Hepatic stellate cell (primary cell): Measurements from ENCODE around the gene PDE4A.
"Not testable (repeated sequence)": the region's sequence is repeated elsewhere in the genome, so short reads cannot be mapped to it uniquely, and the experiment has no call there.

Experiments used
- DNase-seq: peaks from one replicate; pipeline ENCODE4 v3.0.0; 2011; ENCODE audit warnings: low spot score

Gene PDE4A

DNA sequence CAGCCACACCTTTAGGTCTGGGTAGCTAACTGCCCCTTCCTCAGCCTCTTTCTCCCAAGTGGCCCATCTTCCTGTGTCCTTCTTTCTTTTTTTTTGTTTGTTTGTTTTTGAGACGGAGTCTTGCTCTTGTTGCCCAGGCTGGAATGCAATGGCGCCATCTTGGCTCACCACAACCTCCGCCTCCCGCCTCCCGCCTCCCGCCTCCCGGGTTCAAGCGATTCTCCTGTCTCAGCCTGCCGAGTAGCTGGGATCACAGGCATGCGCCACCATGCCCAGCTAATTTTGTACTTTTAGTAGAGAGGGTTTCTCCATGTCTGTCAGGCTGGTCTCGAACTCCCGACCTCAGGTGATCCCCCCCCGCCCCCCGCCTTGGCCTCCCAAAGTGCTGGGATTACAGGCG is 41.7 kb downstream of the PDE4A start:
- DNase-seq, result not testable (repeated sequence)

DNA sequence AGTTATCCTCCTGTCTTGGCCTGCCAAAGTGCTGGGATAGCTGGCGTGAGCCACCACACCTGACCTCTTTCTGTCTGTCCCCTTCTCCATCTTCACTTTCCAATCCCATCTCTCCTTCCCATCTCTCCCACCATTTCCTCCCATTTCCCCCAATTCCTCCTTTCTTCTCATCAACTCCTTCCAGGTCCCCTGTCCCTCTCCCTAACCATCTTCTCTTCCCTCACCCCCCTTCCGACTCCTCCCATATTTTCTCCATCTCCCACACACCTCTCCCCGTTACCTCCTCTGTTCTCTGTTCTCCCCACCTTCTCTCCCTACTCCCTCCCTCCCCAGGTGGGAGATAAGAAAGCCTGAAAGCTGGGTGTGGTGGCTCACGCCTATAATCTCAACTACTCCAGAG is 42.2 kb downstream of the PDE4A start:
- no peak for DNase-seq

DNA sequence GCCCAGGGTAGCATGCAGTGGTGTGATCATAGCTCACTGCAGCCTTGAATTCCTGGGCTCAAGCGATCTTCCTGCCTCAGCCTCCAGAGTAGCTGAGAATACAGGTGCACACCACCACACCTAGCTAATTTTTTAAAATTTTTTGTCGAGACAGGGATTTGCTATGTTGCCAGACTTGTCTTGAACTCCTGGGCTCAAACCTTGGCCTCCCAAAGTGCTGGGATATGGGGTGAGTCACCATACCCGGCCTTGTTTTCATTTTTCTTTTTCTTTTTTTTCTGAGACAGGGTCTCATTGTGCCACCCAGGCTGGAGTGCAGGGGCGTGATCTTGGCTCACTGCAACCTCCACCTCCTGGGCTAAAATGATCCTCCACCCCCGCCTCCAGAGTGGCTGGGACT is 44.1 kb downstream of the PDE4A start:
- no peak for DNase-seq

DNA sequence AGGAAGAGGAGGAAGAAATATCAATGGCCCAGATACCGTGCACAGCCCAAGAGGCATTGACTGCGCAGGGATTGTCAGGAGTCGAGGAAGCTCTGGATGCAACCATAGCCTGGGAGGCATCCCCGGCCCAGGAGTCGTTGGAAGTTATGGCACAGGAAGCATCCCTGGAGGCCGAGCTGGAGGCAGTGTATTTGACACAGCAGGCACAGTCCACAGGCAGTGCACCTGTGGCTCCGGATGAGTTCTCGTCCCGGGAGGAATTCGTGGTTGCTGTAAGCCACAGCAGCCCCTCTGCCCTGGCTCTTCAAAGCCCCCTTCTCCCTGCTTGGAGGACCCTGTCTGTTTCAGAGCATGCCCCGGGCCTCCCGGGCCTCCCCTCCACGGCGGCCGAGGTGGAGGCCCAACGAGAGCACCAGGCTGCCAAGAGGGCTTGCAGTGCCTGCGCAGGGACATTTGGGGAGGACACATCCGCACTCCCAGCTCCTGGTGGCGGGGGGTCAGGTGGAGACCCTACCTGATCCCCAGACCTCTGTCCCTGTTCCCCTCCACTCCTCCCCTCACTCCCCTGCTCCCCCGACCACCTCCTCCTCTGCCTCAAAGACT is 46.9 kb downstream of the PDE4A start:
- no peak for DNase-seq

DNA sequence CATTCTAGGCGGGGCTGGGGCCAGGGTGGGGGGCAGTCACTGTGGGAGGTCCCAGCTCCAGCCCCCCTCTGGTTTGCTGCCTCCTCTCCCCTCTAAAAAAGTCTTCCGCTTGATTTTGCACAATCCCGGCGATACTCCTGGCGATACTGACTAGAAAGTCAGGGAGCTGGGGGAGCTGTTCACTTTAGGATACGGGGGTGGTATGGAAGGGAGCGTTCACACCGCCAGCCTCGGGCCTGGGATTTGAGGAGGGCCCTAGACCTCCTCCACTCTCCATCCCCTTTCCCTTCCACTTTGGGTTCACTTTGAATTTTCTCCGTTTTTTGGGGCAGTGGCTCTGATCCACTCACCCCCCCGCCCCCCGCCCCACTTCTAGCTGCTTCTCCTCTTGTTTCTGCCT is 47.8 kb downstream of the PDE4A start:
- no peak for DNase-seq

DNA sequence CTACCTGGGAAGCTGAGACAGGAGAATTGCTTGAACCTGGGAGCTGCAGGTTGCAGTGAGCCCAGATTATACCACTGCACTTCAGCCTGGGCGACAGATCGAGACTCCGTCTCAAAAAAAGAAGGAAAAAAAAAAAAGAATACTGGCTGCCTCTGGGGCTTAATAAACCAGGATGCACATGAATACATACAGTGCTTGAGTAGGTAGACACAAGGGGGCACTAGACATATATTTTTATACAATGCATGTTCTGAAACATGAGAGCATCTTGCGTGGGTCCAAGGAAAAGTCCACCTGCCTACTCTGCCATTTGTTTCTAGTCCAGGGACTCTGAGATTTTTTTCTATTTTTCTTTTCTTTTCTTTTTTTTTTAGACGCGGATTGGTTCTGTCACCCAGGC is 51.6 kb downstream of the PDE4A start:
- DNase-seq, result no peak

DNA sequence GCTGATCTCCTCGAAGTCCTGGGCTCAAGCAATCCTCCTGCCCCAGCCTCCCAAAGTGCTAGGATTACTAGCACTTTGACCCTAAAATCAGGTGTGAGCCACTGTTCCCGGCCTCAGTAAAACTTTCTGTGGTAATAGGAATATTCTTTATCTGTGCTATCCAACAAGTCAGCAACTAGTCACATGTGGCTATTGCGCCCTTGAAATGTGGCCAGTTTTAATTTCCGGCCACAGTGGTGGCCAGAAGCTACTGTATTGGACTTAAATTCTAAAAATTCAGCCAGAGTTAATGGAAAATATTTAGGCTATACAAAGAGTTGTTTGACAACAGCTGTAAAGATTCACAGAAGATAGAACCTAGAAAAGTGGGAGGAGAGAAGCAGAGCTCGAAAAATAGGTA is 52.9 kb downstream of the PDE4A start:
- DNase-seq, result no peak

DNA sequence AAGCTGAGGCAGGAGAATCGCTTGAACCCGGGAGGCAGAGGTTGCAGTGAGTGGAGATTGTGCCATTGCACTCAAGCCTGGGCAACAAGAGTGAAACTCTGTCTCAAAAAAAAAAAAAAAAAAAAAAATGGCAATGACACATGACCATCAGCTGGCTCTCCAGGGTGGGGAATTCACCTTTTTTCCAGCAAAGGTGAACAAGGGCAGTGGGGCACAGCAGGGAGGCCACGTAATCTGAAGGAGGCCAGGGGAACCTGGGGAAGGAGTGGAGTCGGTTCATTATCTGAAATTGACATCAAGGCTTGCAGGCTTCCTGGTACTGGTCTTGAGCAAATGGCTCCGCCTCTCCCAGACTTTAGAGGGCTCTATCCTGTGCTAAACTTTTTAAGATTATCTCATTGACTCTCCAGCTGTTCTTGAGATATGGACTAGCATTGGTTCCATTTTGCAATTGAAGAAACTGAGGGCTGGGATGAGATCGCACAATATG is 54.7 kb downstream of the PDE4A start:
- DNase-seq, result no peak

DNA sequence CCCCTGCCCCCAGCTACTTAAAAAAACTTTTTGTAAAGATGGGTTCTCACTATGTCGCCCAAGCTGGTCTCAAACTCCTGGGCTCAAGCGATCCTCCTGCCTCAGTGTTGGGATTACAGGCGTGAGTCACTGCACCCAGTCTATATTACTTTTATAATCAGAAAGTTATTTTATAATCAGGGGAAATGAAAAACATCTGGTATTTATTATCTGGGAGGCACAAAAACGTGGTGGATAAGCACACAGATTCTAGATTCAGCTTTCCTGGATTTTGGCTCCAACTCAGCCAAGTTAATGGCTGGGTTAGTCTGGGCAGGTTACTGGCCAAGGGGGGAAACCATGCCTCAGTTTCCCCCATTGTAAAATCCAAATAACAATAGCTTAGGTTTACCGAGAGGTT is 58.1 kb downstream of the PDE4A start:
- no peak for DNase-seq

DNA sequence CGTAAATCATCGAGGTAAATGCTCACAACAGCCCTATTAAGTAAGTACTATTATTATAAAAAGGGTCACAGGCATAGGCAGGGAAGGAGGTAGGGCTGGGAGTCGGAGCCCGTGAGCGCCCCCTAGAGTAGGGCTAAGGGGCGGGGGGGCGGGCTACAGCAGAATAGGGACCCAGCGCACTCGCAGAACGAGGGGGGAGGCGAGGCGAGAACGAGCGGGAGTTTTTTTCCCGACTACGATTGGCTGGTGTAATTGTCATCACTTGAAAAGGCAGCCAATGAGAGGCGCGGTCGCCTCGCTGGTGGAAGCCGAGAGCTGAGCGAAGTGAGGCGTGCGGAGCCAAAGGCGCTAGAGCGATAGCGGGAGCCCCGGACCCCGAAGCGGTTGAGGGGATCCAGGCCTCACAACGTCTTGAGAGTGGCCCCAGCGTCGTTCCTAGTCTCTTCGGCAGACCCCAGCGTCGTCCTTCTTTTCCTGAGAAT is 58.6 kb downstream of the PDE4A start:
- peak; percentile 95 for DNase-seq

DNA sequence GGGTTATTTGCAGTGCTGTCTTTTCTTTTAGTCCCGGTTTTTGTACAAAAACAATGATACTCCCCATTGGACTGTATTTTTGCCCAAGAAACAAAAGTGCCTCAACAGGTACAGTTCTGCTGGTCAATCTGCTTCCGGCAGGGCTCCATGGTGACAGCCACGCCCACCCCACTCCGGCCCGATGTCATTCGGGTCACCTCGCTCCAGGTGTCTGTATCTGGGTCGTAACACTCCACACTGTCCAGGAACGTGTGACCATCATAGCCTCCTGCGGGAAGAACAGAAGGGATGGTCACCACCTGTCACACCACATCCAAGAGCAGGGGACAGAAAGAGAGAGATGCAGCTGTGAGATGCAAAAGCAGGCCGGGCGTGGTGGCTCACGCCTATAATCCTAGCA is 66.2 kb downstream of the PDE4A start:
- DNase-seq, result no peak

DNA sequence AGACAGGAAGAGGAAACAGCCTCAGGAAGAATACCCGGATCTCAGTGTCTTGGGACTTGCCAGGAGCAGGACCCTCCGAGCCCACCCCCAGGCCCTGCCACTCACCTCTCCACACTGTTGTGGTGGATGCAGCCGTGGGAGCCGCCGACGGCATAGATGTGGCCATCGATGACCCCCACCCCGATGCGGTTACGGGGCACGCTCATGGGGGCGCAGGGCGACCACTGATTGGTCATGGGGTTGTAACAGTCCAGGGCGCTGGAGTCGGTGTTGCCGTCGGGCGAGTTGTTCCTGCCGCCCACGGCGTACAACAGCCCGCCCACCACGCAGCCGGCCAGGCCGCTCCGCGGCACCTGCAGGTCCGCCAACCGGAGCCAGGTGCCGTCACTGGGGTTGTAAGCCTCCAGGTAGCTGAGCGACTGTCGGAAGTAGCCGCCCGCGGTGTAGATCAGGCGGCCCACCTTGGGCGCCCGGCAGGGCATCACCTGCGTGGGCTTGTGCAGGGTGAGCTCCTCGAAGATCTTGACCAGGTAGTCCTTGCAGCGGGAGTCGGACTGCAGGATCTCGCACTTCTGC is 71.2 kb downstream of the PDE4A start:
- no peak for DNase-seq

DNA sequence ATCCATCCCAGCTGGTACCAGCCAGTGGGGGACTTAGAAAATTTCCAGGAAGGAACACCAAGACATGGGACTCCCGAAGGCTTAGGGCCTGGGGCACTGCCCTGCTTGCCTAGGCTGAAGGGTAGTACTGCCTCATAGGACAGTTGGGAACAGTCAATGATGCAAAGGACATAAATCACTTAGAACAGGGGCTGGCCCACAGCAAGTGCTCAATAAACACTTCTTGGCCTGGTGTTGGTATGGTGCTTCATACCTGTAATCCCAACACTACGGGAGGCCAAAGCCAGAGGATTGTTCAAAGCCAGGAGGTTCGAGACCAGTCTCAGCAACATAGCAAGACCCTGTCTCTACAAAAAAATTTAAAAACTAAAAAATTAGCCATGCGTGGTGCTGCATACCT is 77.0 kb downstream of the PDE4A start:
- DNase-seq, result no peak

DNA sequence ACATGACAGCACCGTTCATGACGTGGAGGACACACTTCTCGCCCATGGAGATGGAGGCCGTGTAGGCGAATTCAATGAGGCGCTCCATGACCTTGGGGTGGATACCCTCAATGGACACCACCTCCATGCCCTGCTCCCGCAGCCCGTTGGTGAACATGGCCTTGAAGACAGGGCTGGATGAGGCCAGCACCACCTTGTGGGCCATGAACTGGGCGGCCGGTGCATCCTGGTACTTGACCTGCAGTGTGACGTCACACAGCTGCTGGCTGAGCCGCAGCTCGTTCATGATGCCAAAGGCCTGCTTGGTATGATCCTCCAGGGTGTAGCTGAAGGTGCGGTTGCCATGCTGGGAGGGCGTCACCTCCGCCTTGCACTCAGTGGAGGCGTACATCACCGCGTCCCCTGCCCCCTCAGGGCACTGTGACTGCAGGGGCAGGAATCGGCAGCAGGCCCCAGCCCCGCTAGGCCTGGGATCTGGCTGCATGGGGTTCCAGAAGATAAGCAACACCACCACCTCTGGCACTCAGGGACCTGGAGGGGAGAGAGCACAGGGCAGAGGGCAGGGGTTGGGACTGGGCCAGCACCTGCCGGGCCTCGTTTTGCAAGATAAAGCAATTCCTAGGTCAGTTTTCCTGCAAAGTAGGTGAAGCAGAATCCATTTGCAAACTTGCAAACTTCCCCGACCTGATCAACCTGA is 79.4 kb downstream of the PDE4A start:
- no peak for DNase-seq

DNA sequence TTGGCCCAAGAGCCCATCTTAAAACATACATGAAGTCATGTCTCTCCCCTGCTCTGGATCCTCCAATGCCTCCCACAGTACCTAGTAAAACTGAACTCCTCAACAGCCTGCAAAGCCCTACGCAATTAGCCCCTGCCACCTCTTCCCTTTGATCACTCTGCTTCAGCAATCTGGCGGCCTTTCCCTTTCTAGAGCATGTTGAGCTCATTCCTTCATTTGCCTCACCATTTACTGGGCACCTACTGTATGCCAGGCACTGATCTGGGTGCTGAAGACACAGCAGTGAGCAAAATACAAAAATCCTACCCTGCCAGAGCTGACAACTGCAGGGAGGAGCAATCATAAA is 79.9 kb downstream of the PDE4A start:
- DNase-seq, result no peak

DNA sequence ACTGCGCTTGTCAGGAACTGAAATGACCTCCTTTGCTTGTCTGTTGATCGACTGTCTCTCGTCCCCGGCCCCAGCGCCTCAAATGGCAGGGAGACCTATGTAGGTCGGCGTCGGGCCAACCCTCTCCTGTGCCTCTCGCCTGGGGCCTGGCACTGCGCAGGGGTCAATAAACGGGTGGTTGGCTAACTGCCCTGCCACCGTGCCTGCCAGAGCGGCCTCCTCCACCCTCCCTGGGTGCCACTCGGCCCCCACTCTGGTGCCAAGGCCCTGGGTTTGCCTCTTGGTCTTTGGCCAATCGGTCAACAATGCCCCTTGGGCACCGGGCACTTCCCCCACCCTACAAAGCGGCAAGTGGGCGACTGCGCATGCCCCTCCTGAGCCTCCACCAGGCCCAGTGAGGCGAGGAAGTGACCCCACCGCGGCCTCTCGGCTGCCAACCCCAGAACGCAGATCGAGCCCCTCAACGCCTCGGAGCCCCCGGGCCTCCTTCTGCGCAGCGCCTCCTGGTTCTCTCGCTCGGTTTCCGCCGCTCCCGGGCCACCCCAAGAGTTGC is 81.7 kb downstream of the PDE4A start:
- peak; percentile 75 for DNase-seq

DNA sequence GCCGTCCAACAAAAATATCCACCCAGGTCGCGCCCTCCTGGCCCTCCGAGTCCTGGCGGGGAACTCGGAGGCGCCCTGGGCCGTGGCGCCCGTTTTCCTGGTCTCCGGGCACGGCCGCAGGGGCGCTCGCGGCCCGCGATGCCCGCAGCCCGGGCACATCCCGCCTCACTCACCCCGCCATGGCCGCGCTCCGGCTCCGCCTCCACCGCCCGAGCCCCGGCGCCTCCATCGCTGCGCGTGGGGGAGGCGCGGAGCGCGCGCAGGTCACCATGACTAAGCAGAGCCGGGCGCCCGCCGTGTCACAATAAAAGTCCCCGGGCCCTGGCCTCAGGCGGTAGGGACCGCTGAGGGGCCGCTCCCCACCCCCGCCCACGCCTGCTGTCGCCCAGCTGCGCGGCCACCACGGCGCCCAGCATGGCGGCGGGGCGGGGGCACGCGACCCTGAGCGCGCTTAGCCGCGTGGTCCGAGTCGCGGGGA is 82.2 kb downstream of the PDE4A start:
- peak; percentile 99 for DNase-seq

DNA sequence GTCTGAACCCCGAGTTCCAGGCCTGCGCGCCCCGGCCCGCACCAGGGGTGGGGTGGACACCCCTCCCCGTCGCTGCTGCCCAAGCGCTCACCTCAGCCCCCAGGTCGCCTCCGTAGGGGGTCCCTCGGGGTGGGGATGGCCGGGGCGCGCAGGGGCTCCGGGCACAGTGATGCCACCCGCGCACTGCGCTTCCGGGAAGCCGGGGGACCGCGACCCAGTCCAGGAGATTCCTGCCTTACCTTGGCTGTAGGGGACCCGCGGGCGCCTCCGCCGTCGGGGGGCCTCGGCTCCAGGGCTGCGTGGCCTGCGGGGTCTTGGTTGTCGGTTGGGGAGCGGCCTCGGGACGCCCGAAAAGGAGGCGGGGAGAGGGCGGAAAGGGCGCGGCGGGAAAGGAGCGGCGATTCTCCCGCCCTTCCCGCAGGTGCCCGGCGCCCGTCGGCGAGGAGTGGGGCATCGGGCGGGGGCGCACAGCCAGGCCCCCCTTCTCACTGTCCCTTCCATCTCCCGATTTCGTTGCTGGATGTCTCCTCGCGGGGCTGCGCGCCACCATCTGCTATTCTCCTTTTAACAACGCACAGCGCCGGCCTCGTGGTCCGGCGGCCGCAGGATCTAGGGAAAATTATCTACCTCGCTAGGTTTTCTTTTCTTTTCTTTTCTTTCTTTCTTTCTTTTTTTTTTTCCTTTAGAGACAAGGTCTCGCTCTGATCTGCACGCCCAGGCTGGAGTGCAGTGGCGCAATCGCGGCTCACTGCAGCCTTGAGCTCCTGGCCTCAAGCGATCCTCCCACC is 82.9 kb downstream of the PDE4A start, which contains the start of gene KEAP1:
Gene KEAP1 (minus strand): TSS at position 355 of the 788 bp plus-strand sequence. CDS start 3,323 bp downstream, outside the sequence.
- peak; percentile 50 for DNase-seq

DNA sequence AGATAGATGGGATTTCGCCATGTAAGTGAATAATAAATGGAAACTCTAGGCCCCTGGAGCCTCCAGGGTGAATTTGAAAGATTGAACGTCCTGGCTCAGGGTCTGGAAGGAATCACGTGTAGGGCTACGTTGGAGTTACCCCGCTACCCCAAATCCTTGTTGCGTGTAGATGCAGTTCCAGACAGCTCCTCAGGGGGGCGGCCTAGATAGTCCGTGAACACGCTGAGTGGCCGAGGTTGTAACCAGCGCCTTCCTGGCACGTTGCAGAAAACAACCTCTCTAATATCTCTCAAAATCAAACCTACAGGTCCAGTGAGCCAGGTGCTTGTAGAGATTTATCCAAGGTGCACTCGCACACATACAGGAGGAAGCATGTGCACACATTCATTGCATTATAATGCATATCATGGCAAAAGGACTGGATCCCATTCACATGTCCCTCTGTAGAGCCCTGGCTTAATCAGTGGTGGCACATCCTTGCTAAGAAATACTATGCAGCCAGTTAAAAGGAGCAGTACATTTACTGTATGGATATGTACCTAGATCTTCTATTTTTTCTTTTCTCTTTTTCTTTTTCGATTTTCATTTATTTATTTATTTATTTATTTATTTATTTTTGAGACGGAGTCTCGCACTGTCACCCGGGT is 85.4 kb downstream of the PDE4A start:
- DNase-seq, result peak; percentile 66

DNA sequence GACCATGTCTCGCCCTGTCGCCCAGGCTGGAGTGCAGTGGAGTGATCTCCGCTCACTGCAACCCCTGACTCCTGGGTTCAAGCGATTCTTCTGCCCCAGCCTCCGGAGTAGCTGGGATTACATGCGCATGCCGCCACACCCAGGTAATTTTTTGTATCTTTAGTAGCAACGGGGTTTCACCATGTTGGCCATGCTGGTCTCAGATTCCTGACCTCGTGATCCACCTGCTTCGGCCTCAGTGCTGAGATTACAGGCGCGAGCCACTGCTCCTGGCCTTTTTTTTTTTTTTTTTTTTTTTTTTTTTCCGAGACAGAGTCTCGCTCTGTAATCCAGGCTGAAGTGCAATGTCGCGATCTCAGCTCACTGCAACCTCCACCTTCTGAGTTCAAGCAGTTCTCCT is 87.7 kb downstream of the PDE4A start:
- DNase-seq, result no peak

DNA sequence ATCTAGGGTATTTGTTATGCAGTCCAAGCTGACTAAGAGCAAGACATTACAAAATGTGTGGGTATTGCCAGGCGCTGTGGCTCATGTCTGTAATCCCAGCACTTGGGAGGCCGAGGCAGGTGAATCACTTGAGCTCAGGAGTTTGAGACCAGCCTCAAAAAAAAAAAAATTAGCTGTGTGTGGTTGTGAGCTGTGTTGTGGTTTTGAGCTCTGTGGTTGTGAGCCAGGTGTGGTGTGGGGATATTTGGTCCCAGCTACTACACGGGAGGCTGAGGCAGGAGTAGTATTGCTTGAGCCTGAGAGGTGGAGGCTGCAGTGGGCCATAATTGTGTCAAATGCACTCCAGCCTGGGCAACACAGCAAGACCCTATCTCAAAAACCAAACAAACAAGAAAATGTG is 88.4 kb downstream of the PDE4A start:
- no peak for DNase-seq
